ENCODE measurements around the gene ZSCAN20.

- TF ChIP-seq CTCF (IDR thresholded peaks at IDR 0.05): no peak
- no peak for TF ChIP-seq ZFX (IDR thresholded peaks at IDR 0.05; ENCODE audit: borderline replicate concordance)
Observed at GRCh38 chr1:33426916-33427315, 45.5 kb upstream of the ZSCAN20 start.

All from 22Rv1 (cell line).